ENCODE measurements around the gene SPAG6.
A peak's percentile ranks its signal among the peaks of the same experiment; 100 is the strongest.

Gene SPAG6

GRCh38 chr10:22437620-22438588 is 92.6 kb downstream of the SPAG6 start:
- no peaks in the 10 kb centered on the region for H3K36me3 ChIP-seq (ENCODE audit: control insufficient read depth in 1 of 2, insufficient read depth in 2 of 2, low read length in 2 of 2)
- no peaks in the 10 kb centered on the region for H3K27me3 ChIP-seq (ENCODE audit: control insufficient read depth in 1 of 2, insufficient read depth in 2 of 2, low read length in 2 of 2)
- peaks cover 13% of the 10 kb centered on the region in 2 donors for H3K4me1 ChIP-seq (ENCODE audit: control insufficient read depth in 1 of 2, insufficient read depth in 2 of 2, low read length in 2 of 2)
- H3K9ac ChIP-seq (ENCODE audit: low read depth in 1 of 2, low read length in 2 of 2) = peak overlapping the region; percentile 87 to 88
- no peaks in the 10 kb centered on the region for H3K9me3 ChIP-seq (ENCODE audit: control insufficient read depth in 1 of 2, low read length in 2 of 2)
- H3K27ac ChIP-seq (ENCODE audit: low read depth, low read length) = peak overlapping the region; percentile 95
- peak overlapping the region; percentile 79 to 93 for H3K4me3 ChIP-seq (ENCODE audit: low read depth in 1 of 2, low read length in 2 of 2)

- Histone ChIP-seq H3K27me3 (ENCODE audit: control insufficient read depth in 1 of 2, insufficient read depth in 2 of 2, low read length in 2 of 2) (no peaks in the 10 kb centered on the region), H3K27ac (ENCODE audit: low read depth, low read length) (no peak overlapping the region), H3K9me3 (ENCODE audit: control insufficient read depth in 1 of 2, low read length in 2 of 2) (no peaks in the 10 kb centered on the region), H3K9ac (ENCODE audit: low read depth in 1 of 2, low read length in 2 of 2) (peak overlapping the region in 1 of 2 donors; percentile 87), H3K4me3 (ENCODE audit: low read depth in 1 of 2, low read length in 2 of 2) (peak overlapping the region; percentile 79 to 93), H3K4me1 (ENCODE audit: control insufficient read depth in 1 of 2, insufficient read depth in 2 of 2, low read length in 2 of 2) (peaks cover 13% of the 10 kb centered on the region in 2 donors), H3K36me3 (ENCODE audit: control insufficient read depth in 1 of 2, insufficient read depth in 2 of 2, low read length in 2 of 2) (no peaks in the 10 kb centered on the region)
Measured at GRCh38 chr10:22438711-22439110, 93.4 kb downstream of the SPAG6 start.

GRCh38 chr10:22442063-22442462 is 96.8 kb downstream of the SPAG6 start:
- Histone ChIP-seq H3K36me3 (ENCODE audit: control insufficient read depth in 1 of 2, insufficient read depth in 2 of 2, low read length in 2 of 2) (no peaks in the 10 kb centered on the region), H3K27me3 (ENCODE audit: control insufficient read depth in 1 of 2, insufficient read depth in 2 of 2, low read length in 2 of 2) (no peaks in the 10 kb centered on the region), H3K9ac (ENCODE audit: low read depth in 1 of 2, low read length in 2 of 2) (no peak overlapping the region), H3K27ac (ENCODE audit: low read depth, low read length) (no peak overlapping the region), H3K4me1 (ENCODE audit: control insufficient read depth in 1 of 2, insufficient read depth in 2 of 2, low read length in 2 of 2) (peaks cover 13% of the 10 kb centered on the region in 2 donors), H3K9me3 (ENCODE audit: control insufficient read depth in 1 of 2, low read length in 2 of 2) (no peaks in the 10 kb centered on the region), H3K4me3 (ENCODE audit: low read depth in 1 of 2, low read length in 2 of 2) (no peak overlapping the region)

GRCh38 chr10:22442468-22442867 is 97.2 kb downstream of the SPAG6 start:
- Histone ChIP-seq H3K4me1 (ENCODE audit: control insufficient read depth in 1 of 2, insufficient read depth in 2 of 2, low read length in 2 of 2) (peaks cover 13% of the 10 kb centered on the region in 2 donors), H3K27ac (ENCODE audit: low read depth, low read length) (no peak overlapping the region), H3K9ac (ENCODE audit: low read depth in 1 of 2, low read length in 2 of 2) (no peak overlapping the region), H3K36me3 (ENCODE audit: control insufficient read depth in 1 of 2, insufficient read depth in 2 of 2, low read length in 2 of 2) (no peaks in the 10 kb centered on the region), H3K9me3 (ENCODE audit: control insufficient read depth in 1 of 2, low read length in 2 of 2) (no peaks in the 10 kb centered on the region), H3K27me3 (ENCODE audit: control insufficient read depth in 1 of 2, insufficient read depth in 2 of 2, low read length in 2 of 2) (no peaks in the 10 kb centered on the region), H3K4me3 (ENCODE audit: low read depth in 1 of 2, low read length in 2 of 2) (no peak overlapping the region)

- Histone ChIP-seq H3K27me3 (ENCODE audit: control insufficient read depth in 1 of 2, insufficient read depth in 2 of 2, low read length in 2 of 2) (no peaks in the 10 kb centered on the region), H3K36me3 (ENCODE audit: control insufficient read depth in 1 of 2, insufficient read depth in 2 of 2, low read length in 2 of 2) (no peaks in the 10 kb centered on the region), H3K27ac (ENCODE audit: low read depth, low read length) (no peak overlapping the region), H3K4me1 (ENCODE audit: control insufficient read depth in 1 of 2, insufficient read depth in 2 of 2, low read length in 2 of 2) (peaks cover 7% of the 10 kb centered on the region in 2 donors), H3K9ac (ENCODE audit: low read depth in 1 of 2, low read length in 2 of 2) (no peak overlapping the region), H3K9me3 (ENCODE audit: control insufficient read depth in 1 of 2, low read length in 2 of 2) (no peaks in the 10 kb centered on the region), H3K4me3 (ENCODE audit: low read depth in 1 of 2, low read length in 2 of 2) (no peak overlapping the region)
Measured at GRCh38 chr10:22443175-22443901, 98.0 kb downstream of the SPAG6 start.

GRCh38 chr10:22444219-22444788 is 99.0 kb downstream of the SPAG6 start:
- Histone ChIP-seq H3K9me3 (ENCODE audit: control insufficient read depth in 1 of 2, low read length in 2 of 2) (no peaks in the 10 kb centered on the region), H3K9ac (ENCODE audit: low read depth in 1 of 2, low read length in 2 of 2) (no peak overlapping the region), H3K27ac (ENCODE audit: low read depth, low read length) (no peak overlapping the region), H3K27me3 (ENCODE audit: control insufficient read depth in 1 of 2, insufficient read depth in 2 of 2, low read length in 2 of 2) (no peaks in the 10 kb centered on the region), H3K36me3 (ENCODE audit: control insufficient read depth in 1 of 2, insufficient read depth in 2 of 2, low read length in 2 of 2) (no peaks in the 10 kb centered on the region), H3K4me1 (ENCODE audit: control insufficient read depth in 1 of 2, insufficient read depth in 2 of 2, low read length in 2 of 2) (no peaks in the 10 kb centered on the region), H3K4me3 (ENCODE audit: low read depth in 1 of 2, low read length in 2 of 2) (no peak overlapping the region)

- no peaks in the 10 kb centered on the region for H3K36me3 ChIP-seq (ENCODE audit: control insufficient read depth in 1 of 2, insufficient read depth in 2 of 2, low read length in 2 of 2)
- no peak overlapping the region for H3K9ac ChIP-seq (ENCODE audit: low read depth in 1 of 2, low read length in 2 of 2)
- no peaks in the 10 kb centered on the region for H3K27me3 ChIP-seq (ENCODE audit: control insufficient read depth in 1 of 2, insufficient read depth in 2 of 2, low read length in 2 of 2)
Measured at GRCh38 chr10:22445495-22445894, 100.2 kb downstream of the SPAG6 start.

GRCh38 chr10:22447068-22447467 is 101.8 kb downstream of the SPAG6 start:
- Histone ChIP-seq H3K9me3 (ENCODE audit: control insufficient read depth in 1 of 2, low read length in 2 of 2) (no peaks in the 10 kb centered on the region), H3K4me1 (ENCODE audit: control insufficient read depth in 1 of 2, insufficient read depth in 2 of 2, low read length in 2 of 2) (no peaks in the 10 kb centered on the region), H3K27ac (ENCODE audit: low read depth, low read length) (no peak overlapping the region), H3K9ac (ENCODE audit: low read depth in 1 of 2, low read length in 2 of 2) (no peak overlapping the region), H3K27me3 (ENCODE audit: control insufficient read depth in 1 of 2, insufficient read depth in 2 of 2, low read length in 2 of 2) (no peaks in the 10 kb centered on the region), H3K36me3 (ENCODE audit: control insufficient read depth in 1 of 2, insufficient read depth in 2 of 2, low read length in 2 of 2) (no peaks in the 10 kb centered on the region), H3K4me3 (ENCODE audit: low read depth in 1 of 2, low read length in 2 of 2) (no peak overlapping the region)

More at GRCh38 chr10:22445495-22445894, 100.2 kb downstream of the SPAG6 start:
- Histone ChIP-seq H3K9me3 (ENCODE audit: control insufficient read depth in 1 of 2, low read length in 2 of 2) (no peaks in the 10 kb centered on the region), H3K4me1 (ENCODE audit: control insufficient read depth in 1 of 2, insufficient read depth in 2 of 2, low read length in 2 of 2) (no peaks in the 10 kb centered on the region), H3K4me3 (ENCODE audit: low read depth in 1 of 2, low read length in 2 of 2) (no peak overlapping the region), H3K27ac (ENCODE audit: low read depth, low read length) (no peak overlapping the region)

- Histone ChIP-seq H3K27me3 (ENCODE audit: control insufficient read depth in 1 of 2, insufficient read depth in 2 of 2, low read length in 2 of 2) (no peaks in the 10 kb centered on the region), H3K27ac (ENCODE audit: low read depth, low read length) (no peak overlapping the region), H3K9me3 (ENCODE audit: control insufficient read depth in 1 of 2, low read length in 2 of 2) (no peaks in the 10 kb centered on the region), H3K4me1 (ENCODE audit: control insufficient read depth in 1 of 2, insufficient read depth in 2 of 2, low read length in 2 of 2) (no peaks in the 10 kb centered on the region), H3K9ac (ENCODE audit: low read depth in 1 of 2, low read length in 2 of 2) (no peak overlapping the region), H3K36me3 (ENCODE audit: control insufficient read depth in 1 of 2, insufficient read depth in 2 of 2, low read length in 2 of 2) (no peaks in the 10 kb centered on the region), H3K4me3 (ENCODE audit: low read depth in 1 of 2, low read length in 2 of 2) (no peak overlapping the region)
Measured at GRCh38 chr10:22451346-22451745, 106.0 kb downstream of the SPAG6 start.

- Histone ChIP-seq H3K36me3 (ENCODE audit: control insufficient read depth in 1 of 2, insufficient read depth in 2 of 2, low read length in 2 of 2) (no peaks in the 10 kb centered on the region), H3K9me3 (ENCODE audit: control insufficient read depth in 1 of 2, low read length in 2 of 2) (no peaks in the 10 kb centered on the region), H3K9ac (ENCODE audit: low read depth in 1 of 2, low read length in 2 of 2) (no peak overlapping the region), H3K27me3 (ENCODE audit: control insufficient read depth in 1 of 2, insufficient read depth in 2 of 2, low read length in 2 of 2) (no peaks in the 10 kb centered on the region), H3K4me1 (ENCODE audit: control insufficient read depth in 1 of 2, insufficient read depth in 2 of 2, low read length in 2 of 2) (no peaks in the 10 kb centered on the region), H3K27ac (ENCODE audit: low read depth, low read length) (no peak overlapping the region), H3K4me3 (ENCODE audit: low read depth in 1 of 2, low read length in 2 of 2) (no peak overlapping the region)
Measured at GRCh38 chr10:22453320-22453719, 108.0 kb downstream of the SPAG6 start.

Measured in duodenal mucosa (tissue), 2 donors.